NCI-H446 (cell line): Measurements from ENCODE around the gene FUT4.
"Not testable (repeated sequence)": the region's sequence is repeated elsewhere in the genome, so short reads cannot be mapped to it uniquely, and the experiment has no call there.

ENCODE experiments used
- DNase-seq, 2 experiments: peaks; one replicate each; lab custom pipeline; 2025; lab: John Stamatoyannopoulos, UW

FUT4 gene, protein sequence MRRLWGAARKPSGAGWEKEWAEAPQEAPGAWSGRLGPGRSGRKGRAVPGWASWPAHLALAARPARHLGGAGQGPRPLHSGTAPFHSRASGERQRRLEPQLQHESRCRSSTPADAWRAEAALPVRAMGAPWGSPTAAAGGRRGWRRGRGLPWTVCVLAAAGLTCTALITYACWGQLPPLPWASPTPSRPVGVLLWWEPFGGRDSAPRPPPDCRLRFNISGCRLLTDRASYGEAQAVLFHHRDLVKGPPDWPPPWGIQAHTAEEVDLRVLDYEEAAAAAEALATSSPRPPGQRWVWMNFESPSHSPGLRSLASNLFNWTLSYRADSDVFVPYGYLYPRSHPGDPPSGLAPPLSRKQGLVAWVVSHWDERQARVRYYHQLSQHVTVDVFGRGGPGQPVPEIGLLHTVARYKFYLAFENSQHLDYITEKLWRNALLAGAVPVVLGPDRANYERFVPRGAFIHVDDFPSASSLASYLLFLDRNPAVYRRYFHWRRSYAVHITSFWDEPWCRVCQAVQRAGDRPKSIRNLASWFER

DNA sequence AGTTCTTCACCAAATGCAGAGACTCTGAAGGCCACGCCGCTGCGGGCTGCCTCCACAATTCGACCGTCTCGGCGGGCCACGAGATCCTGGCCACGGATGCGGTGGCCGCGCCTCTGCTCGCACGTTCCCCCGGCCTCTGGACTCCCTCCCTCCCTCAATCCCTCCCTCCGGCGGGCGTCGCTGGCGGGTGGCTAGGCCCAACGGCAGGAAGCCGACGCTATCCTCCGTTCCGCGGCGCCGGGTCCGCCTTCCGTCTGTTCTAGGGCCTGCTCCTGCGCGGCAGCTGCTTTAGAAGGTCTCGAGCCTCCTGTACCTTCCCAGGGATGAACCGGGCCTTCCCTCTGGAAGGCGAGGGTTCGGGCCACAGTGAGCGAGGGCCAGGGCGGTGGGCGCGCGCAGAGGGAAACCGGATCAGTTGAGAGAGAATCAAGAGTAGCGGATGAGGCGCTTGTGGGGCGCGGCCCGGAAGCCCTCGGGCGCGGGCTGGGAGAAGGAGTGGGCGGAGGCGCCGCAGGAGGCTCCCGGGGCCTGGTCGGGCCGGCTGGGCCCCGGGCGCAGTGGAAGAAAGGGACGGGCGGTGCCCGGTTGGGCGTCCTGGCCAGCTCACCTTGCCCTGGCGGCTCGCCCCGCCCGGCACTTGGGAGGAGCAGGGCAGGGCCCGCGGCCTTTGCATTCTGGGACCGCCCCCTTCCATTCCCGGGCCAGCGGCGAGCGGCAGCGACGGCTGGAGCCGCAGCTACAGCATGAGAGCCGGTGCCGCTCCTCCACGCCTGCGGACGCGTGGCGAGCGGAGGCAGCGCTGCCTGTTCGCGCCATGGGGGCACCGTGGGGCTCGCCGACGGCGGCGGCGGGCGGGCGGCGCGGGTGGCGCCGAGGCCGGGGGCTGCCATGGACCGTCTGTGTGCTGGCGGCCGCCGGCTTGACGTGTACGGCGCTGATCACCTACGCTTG is at the start of gene FUT4:
Gene FUT4, plus strand, starts transcription at position 227 of the 951 bp plus-strand sequence. Its CDS starts 213 bp downstream, at position 440.
- peak; percentile 57 to 87 for DNase-seq

DNA sequence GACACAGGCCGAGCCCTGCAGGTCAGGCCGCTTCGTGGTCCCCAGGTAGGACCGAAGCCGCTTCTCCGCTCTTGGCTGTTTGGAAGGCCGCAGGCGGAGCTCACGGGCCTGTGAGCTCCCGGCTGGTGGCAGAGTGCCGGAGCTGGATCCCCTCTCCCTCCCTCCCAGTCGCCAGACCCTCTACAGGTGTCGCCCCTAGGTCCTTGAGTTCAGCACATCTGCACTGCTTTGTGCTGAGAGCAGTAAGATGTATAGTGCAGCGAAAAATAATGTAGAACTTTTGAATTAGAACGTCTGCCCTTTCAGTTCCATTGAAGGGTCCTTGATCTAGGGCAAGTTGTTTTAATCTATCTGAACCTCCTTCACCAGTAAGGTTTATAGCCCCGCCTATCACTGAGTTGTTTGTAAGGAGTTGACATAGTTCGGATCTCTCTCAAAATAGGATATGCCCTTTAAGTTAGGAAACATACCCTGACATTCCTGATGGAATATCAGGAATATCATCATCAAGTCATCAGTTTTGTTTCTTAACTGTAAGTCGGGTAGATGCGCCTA is 49.5 kb upstream of the FUT4 start:
- no peak for DNase-seq

DNA sequence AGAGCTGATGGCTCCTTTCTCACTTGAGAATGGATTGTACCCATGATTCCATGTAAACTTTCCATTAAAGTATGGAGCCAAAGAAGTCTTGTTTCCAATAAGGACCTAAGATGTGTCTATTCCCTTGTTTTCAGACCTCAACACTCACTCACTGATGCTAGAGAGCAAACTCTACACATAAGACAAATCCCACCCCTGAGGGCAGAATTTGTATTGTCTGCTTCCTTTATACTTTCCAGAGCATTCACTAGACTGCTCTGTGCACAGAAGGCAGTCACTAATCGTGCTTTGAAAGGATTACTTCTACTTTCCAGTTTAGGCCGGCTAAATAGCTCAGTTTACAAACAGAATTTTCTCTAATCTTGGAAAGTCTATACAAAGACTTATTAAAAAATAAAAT is 43.5 kb upstream of the FUT4 start:
- no peak for DNase-seq

DNA sequence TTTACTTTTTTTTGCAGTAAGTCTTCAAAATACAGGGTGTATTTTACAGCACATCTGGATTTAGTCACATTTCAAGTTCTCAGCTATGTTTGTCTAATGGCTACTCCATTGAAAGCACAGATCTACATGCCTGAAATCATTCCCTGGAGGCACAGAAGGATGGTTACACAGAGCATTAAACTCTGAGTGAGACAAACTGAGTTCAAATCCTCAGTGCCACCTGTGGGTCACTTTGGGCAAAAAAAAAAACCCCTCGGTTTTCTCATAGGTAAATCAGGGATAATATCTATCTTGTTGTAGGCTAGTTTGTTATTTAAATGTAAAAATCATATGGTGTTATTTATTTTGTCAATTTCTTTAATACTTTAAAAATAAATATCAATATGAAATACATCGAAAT is 42.2 kb upstream of the FUT4 start:
- DNase-seq = no peak

DNA sequence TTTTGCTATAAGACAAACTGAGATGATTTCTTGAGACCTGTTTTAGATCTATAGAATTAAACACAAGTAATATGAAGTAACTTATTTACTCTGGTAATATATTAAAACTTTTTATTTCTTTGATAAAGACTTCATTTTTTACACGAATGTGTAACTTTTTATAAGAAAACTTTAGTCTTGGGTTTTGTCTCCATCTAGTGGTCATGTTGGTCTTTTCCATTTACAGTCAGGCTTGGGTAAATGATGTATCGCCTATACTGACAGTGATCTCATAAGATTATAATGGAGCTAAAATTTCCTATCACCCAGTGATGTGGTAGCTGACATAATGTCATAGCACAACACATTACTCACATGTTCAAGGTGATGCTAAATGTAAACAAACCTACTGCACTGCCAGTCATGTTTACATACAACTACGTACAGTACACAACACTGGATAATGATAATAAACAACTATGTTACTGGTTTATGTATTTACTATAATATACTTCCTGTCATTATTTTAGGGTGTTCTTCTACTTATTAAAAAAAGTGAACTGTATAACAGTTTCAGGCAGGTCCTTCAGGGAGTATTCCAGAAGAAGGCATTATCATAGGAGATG is 38.9 kb upstream of the FUT4 start:
- peak; percentile 39 to 67 for DNase-seq

DNA sequence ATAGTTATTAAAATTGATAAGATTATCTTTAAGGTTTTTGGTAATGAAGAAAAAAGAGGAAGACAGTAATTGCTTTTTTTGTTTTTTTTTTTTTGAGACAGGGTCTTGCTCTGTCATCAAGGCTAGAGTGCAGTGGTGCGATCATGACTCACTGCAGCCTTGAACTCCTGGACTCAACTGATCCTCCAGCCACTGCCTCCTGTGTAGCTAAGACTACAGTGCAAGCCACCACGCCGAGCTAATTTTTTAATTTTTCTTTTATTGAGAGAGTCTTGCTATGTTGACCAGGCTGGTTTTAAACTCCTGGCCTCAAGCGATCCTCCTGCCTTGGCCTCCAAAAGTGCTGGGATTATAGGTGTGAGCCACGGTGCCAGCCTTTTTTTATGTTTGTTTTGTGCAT is 37.2 kb upstream of the FUT4 start:
- DNase-seq = not testable (repeated sequence)

DNA sequence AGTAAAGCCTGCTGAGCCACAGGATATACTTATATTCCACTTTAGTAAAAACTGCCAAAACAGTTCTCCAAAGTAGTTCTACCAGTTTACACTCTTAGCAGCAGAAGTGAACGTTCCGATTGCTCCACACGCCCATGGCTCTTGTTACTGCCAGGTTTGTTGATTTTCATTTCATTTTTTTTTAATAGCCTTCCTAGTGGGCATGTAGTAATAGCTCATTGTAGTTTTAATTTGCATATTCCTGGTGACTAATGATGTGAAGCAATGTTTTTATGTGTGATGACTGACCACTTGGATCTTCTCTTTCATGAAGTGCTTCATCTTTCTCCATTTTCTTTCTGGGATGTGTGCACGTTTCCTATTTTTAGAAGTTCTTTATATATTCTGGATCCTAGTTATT is 36.2 kb upstream of the FUT4 start:
- DNase-seq = no peak

DNA sequence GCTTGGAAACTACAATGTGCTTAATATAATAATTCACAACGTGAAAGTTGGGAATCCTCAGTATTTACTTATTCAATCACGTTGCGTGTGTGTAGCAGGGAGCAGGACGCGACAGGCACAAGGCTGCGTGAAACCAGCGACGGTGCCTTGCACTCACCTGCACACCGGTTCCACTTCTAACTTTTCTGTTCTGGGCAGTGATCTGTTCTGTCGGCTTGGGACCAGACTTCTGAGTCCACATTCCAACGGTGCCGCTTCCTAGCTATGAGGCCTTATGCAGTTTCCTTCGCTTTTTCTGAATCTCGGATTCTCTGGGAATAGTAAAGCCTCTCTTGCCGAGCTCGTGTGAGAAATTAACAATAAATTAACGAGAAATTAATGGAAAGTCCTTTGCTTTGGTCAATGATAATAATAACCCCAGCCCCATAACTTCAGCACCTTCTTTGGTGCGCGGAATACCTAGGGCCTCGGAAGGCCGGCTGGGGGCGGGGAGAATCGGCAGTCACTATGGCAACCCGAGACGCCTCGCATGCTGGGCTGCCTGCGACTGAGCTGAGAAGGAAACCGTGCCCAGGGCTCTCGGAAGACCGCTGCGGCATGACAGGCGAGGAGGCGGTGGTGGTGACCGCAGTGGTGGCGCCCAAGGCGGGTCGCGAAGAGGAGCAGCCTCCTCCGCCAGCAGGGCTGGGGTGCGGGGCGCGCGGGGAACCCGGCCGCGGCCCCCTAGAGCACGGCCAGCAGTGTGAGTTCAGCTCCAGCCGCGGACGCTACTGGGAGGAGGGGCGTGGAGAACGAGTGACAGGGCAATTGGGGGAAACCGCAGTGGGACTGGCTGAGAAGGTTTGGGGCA is 31.6 kb upstream of the FUT4 start, which contains the start of gene C11orf97:
Gene C11orf97, plus strand, starts transcription at position 530 of the 850 bp plus-strand sequence. Its CDS starts 68 bp downstream, at position 598.
- DNase-seq = no peak

DNA sequence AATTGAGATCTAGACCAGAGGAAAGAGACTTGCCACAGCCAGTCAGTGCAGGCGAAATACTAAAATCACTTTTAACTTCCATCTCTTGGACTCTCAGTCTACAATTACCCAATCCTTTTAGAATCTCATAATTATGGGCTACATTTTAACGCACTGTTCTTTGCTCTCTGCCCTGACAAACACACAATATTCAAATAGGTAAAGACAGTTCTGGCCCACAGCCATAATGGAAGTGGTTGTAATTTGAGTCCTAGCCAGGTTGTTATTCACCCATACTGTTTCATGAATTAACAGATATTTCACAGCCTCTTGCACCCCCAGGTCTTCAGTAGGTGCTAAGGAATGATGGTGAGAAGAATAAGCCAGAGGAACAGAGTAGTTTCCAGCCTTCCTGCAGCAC is 30.6 kb upstream of the FUT4 start:
- no peak for DNase-seq

DNA sequence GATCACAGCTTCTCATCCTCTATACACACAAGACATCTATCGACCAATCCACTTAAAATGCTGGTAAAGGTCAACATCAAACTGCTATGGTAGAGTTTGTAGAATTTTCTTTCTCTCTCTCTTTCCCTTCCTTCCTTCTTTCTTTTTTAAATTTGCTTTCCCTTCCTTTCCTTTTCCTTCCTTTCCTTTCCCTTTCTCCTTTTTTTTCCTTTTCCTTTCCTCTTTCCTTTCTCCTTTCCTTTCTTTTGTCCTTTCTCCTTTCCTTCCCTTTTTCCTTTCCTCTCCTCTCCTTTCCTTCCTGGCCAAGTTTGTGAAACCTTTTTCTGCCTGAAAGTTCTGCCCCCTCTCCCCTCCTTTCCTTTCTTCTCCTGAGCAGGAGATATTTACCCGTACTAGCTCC is 28.3 kb upstream of the FUT4 start:
- no peak for DNase-seq

DNA sequence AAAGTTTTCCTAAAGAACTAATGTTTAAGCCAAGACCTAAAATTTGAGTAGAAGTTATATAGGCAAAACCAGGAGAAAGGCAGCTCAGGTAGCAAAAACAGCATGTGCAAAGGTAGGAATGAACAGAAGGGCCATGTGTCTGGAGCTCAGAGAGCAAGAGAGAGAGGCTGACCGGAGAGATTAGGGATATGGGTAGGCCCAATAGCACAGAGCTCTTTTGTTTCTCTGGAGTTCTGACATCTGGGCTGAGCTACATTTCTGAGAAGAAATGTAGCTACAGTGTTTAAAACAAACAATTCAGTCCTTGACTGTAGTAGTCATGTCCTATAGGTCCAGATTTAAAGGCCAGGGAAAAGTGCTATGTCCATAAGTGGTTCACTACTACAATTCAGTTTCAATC is 27.0 kb upstream of the FUT4 start:
- DNase-seq = no peak

DNA sequence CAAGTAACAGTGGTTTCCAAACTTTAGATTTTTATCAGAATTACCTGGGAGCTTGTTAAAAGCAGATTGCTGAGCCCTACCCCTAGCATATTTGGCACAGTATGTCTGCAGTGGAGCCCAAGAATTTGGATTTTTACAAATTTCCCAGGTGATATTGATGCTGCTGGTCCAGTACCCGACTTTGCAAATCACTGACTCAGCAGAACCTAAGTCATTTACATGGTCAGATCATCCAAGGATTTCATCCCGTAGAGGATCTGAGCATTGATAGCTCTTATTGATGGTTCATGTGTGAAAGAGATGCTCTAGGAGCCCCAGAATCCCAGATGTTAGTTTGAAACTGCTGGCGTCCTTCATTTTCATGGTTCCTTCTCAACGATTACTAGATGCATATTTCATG is 25.4 kb upstream of the FUT4 start:
- DNase-seq = no peak

DNA sequence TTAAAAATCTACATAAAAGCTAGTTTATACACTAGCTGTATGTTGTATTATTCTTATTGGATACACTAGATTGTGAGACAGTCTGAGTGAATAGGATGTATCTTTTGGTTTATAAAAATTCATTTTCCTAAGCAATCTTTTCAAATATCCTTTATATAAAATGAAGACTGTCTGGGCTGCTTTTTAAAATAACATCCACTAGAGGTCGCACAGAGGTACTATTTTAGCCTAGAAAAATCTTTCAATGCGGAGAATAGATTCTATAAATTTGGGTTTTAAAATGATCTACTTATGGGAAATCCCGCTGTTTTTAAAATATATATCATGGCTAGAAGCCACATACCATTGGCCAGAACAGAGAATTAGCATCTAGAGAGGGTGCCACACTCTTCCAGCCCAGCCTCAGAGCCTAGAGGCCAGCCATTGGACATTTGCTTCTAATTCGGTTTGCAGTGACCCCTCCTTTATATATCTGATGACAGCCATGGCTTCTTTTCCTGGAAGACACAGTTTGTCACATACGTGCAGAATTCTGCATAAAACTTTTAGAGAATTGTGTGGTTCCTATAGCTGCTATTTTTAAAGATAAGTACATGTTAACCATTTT is 24.1 kb upstream of the FUT4 start:
- DNase-seq = peak; percentile 29 to 67

DNA sequence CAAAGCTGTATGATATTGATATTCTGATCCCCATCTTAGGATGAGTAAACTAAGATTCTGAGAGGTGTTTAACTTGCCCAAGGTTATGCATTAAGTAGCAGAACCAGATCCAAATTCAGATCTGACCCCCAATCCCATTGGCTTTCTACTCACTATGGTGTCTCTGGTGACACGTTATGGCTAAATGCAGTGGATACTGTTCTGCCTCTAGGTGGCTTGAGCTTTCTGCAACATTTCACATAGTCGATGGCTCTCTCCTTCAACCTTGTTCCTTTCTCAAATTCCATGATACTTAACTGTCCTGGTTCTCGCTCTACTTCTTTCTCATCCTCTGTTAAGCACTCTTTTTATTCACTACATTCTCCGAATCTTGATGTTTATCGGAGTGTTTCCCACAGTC is 22.0 kb upstream of the FUT4 start:
- DNase-seq = peak in 1 of 2 experiments; percentile 18

DNA sequence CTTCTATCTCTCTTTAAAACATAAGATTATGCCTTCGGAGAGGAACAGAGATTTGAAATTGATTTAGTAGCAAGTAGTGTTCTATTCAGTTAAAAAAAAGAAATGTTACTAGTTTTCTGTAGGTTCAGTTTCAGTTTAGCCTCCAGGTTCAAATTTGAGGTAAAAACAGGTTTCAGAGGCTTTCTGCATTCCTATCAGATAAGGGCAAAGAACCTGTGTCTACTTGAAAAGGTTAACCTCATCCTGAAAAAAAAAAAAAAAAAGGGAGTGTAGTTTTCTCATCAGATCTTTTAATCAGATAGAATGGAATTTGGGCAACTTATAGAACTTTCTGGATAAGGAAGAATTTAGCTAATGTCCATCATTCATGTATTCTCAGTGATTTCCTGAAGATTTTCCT is 19.4 kb upstream of the FUT4 start:
- no peak for DNase-seq

DNA sequence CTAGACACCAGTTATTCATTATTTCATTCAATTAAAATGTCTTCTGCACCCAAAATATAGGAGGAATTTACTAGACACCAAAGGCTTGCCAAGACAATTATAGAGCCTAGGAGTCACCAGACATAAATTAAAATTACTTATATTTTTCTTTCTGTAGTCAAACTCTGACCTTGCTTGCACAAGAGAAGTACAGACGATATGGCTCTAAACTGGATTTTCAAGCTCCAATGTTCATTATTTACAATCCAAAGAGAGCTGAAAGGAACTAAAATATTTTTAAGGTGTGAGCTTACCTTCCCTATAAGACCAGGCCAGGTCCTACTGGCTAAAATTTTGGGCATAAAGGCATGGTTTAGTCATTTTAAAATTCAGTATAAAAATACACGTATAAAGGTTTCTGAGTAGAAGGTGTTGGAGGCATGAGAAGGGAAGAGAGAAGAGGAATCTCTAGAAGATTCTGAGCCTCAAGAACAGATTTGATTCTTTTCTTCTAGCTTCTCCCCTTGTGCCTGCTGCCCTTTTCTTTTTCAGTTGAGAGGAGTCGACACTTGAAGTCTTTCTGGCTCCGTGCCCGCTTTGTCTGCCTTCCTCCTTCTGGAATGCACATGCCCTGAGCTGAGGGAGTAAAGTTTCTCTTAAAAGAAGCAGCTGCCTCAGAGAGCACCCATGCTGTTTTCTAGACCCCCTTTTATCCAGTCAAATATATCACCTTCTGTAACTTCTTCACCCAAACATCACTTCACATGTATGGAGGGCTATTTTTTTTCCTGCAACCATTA is 18.0 kb upstream of the FUT4 start:
- DNase-seq = peak in 1 of 2 experiments; percentile 64

DNA sequence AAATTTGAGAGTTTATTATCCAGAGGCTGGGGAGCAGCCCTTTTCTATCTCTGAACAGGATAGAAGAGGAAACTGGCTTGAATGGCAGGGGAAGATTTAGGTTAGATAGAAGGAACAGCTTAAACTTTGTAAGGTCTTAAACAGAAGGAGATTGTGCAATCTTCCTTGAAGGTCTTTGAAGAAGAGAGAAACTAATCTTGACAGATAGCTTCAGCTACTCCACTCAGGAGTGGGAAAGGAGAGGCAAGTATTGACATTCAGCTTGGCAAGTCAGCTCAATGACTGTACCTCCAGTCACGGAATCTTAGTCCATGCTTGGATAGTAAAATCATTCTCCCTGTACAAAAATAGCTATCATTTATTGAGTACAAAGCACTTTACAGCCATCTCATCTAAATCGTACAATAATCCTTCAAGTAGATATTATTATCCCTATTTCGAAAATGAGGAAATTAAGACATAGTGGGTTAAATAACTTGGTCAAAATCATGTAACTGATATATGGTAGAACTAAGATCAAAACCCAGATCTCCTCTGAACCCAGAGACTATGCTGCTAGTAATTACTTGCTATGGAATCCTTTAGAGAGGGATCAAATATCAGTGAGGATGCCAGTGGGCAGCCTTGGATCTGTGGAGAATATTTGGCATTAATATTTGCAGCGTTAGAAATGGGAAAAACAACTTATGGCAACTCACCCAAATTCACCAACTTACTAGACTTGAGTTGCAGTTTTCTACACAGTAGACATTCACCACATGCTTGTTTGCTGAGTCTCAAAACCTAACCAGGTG is 16.9 kb upstream of the FUT4 start:
- no peak for DNase-seq

DNA sequence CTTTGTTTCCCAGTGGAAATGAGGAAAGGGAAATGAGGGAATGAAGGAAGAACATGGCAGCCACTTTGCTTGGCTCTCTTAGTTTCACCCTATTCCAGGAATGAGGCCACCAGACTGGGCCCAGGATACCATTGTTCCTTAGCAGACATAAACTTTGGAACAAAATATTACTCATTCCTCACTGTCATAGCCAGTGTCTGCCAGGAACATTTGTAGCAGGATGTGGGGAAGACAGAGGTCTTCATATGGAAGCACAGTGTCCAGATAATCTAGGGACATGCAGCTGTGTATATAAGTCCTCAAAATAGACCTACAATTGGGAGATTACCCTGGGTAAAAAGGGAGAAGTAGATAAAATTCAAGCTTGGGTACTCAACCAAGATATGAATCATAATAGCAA is 15.2 kb upstream of the FUT4 start:
- DNase-seq = no peak

DNA sequence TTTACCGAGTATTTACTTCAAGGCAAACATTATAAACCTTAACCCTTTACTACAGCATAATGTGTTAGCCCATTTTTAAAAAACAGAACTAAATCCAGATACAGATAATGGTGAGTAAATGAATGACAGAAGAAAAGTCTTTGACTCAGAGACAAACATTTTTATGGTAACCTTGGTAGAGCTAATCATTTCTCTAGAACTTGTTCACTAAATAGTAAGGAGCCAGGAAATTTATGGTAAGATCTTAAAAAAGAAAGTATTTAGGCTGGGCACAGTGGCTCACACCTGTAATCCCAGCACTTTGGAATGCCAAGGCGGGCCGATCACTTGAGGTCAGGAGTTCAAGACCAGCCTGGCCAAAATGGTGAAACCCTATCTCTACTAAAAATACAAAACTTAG is 11.5 kb upstream of the FUT4 start:
- no peak for DNase-seq
